Liver (tissue), 9 donors: Measurements from ENCODE around the gene DAPK2. TPM values are rescaled to one million over a fixed set of nuclear protein-coding genes. Genes with fewer than 3 reads are reported as not detected.

Source experiments
- DNase-seq: peaks from one replicate; pipeline ENCODE4 v3.0.0-alpha.2; 2017; ENCODE audit warnings: low spot score
- H3K27ac ChIP-seq, 2 donors: one replicate each; pipeline ENCODE4 v1.7.0; 2013; ENCODE audit warnings: inconsistent platforms in 2 of 2, low read length in 2 of 2, control low read depth in 1 of 2, low read depth in 1 of 2, mild to moderate bottlenecking in 1 of 2
- H3K27me3 ChIP-seq, 4 donors: one replicate each; pipeline versions ENCODE4 v1.6.1 to v1.7.0; 2013; ENCODE audit warnings: low read length in 3 of 4, inconsistent platforms in 1 of 4, mild to moderate bottlenecking in 1 of 4, moderate library complexity in 1 of 4; ENCODE audit not compliant: control insufficient read depth in 4 of 4, insufficient read depth in 4 of 4
- H3K36me3 ChIP-seq, 4 donors: one replicate each; pipeline versions ENCODE4 v1.6.1 to v1.7.0; 2013; ENCODE audit warnings: low read length in 3 of 4, mild to moderate bottlenecking in 3 of 4, low read depth in 1 of 4, moderate library complexity in 1 of 4; ENCODE audit not compliant: control insufficient read depth in 4 of 4, insufficient read depth in 3 of 4
- H3K4me1 ChIP-seq, 4 donors: one replicate each; pipeline versions ENCODE4 v1.6.1 to v1.7.0; 2013; ENCODE audit warnings: low read length in 3 of 4, mild to moderate bottlenecking in 3 of 4, moderate library complexity in 1 of 4; ENCODE audit not compliant: control insufficient read depth in 4 of 4, insufficient read depth in 4 of 4
- H3K4me3 ChIP-seq, 3 donors: one replicate each; pipeline versions ENCODE4 v1.6.1 to v1.7.0; 2013; ENCODE audit warnings: low read length in 3 of 3, control low read depth in 1 of 3, low read depth in 1 of 3, mild to moderate bottlenecking in 1 of 3
- H3K9ac ChIP-seq, 2 donors: one replicate each; pipeline ENCODE4 v1.7.0; 2013; ENCODE audit warnings: low read length in 2 of 2, mild to moderate bottlenecking in 2 of 2, moderate library complexity in 2 of 2, control low read depth in 1 of 2, low read depth in 1 of 2
- H3K9me3 ChIP-seq, 4 donors: one replicate each; pipeline versions ENCODE4 v1.6.1 to v1.7.0; 2013; ENCODE audit warnings: low read length in 3 of 4; ENCODE audit not compliant: control insufficient read depth in 4 of 4
- ATF3 ChIP-seq: IDR thresholded peaks from 2 replicates; pipeline ENCODE4 v1.6.1; 2016; ENCODE audit warnings: antibody characterized with exemption
- CTCF ChIP-seq: fragments of 150-350 bp; IDR thresholded peaks from 2 replicates; pipeline ENCODE4 v1.5.1; 2017; ENCODE audit warnings: improper control_type of control experiment, low read depth, low read length; ENCODE audit not compliant: missing input control
- EGR1 ChIP-seq, 2 donors: IDR thresholded peaks; 2 replicates each; pipeline ENCODE4 v1.6.1; 2016 to 2018; ENCODE audit warnings: antibody characterized with exemption in 2 of 2, low read depth in 2 of 2
- FOXA1 ChIP-seq: IDR thresholded peaks from 2 replicates; pipeline ENCODE4 v1.6.1; 2016; ENCODE audit warnings: antibody characterized with exemption
- HNF4A ChIP-seq, 2 donors: conservative IDR thresholded peaks; 2 replicates each; pipeline ENCODE4 v1.6.1; 2016; ENCODE audit warnings: antibody characterized with exemption in 2 of 2, mild to moderate bottlenecking in 2 of 2
- HNF4G ChIP-seq: IDR thresholded peaks from 2 replicates; pipeline ENCODE4 v1.6.1; 2016; ENCODE audit warnings: antibody characterized with exemption
- NR2F2 ChIP-seq: IDR thresholded peaks from 2 replicates; pipeline ENCODE4 v1.6.1; 2016; ENCODE audit warnings: antibody characterized with exemption
- RAD21 ChIP-seq, 2 donors: IDR thresholded peaks; 2 replicates each; pipeline ENCODE4 v1.6.1; 2016; ENCODE audit warnings: antibody characterized with exemption in 2 of 2, mild to moderate bottlenecking in 2 of 2
- RXRA ChIP-seq, 2 donors: IDR thresholded peaks; 2 replicates each; pipeline ENCODE4 v1.6.1; 2017 to 2018; ENCODE audit warnings: antibody characterized with exemption in 2 of 2, mild to moderate bottlenecking in 1 of 2
- YY1 ChIP-seq: IDR thresholded peaks from 2 replicates; pipeline ENCODE4 v1.6.1; 2016; ENCODE audit warnings: antibody characterized with exemption, mild to moderate bottlenecking
- WGBS: extraction: QIAGEN DNeasy Blood & Tissue Kit; methylation state at CpG from one replicate; pipeline ENCODE4 v1.1.7; 2013; 5-methylcytosine and 5-hydroxymethylcytosine counted together
- polyA plus RNA-seq, 2 donors: library from polyadenylated mRNA; stranded (reverse) in 1 of 2; unstranded in 1 of 2; fragments of 200-250 nt in 1 of 2; fragments of >200 nt in 1 of 2; fragmentation: Nextera tagmentation in 1 of 2; extraction: Ambion mirVana in 1 of 2; gene quantifications; one replicate each; pipeline versions ENCODE4 v1.2.1 to v1.2.3, GENCODE V29; 2013 to 2015
- total RNA-seq, 2 donors: library from RNA; depleted of rRNA; stranded (reverse); fragments of >200 nt; gene quantifications; one replicate each; pipeline ENCODE4 v1.2.3, GENCODE V29; 2014
- TF ChIP-seq, protein P1 (sequence below): IDR thresholded peaks from 2 replicates; pipeline ENCODE4 v1.6.1; 2016; ENCODE audit warnings: antibody characterized with exemption
- TF ChIP-seq, protein P2 (sequence below): IDR thresholded peaks from 2 replicates; pipeline ENCODE4 v1.6.1; 2016; ENCODE audit warnings: antibody characterized with exemption
- donor health status: healthy.
- donor health status: healthy.
- donor health status: healthy.
- donor health status: healthy.
- donor health status: healthy.

DAPK2 gene
- total and polyA plus RNA-seq, 4 donors, result 1.0 to 3.6 (median 1.1) TPM

DNA sequence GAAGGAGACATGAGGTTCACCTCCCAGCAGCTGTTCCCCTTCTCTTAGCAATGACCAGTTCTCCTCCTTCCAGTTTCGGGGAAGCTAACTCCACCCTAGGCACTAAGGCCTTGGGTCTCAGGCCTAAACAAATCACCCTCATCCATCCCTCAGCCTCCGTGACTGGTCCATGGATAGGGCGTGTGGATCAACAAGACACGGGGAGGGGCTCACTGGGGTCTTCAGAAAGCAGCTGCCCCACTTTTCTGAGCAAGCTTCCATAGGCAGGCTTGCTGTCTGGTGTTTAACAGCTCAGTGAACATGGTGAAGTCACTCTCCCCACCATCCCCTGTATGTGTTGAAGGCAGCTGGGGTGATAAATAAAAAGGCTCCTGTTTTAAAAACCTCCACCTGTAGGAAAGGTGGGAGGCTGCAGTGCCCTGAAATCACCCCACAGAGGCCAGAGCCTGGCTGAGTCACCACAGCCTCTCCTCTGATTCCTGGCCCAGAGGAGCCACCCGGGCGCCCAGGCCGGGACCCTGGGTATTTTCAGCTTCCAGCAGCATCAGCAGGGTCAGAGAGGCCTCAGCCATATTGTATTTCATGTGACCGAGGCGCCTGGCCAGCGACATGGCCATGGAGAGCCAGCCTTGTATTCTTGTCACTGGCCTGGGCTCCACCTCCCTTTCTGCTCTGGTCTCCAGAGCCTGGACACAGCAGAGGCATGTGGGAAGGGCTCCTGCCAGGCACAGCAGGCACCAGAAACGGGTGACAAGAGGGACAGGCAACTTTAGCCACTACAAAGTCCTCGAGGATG, 152.2 kb downstream of the DAPK2 start:
- TF ChIP-seq EGR1 (IDR thresholded peaks at IDR 0.05; ENCODE audit: low read depth in 2 of 2) (no peak), YY1 (no peak), NR2F2 (no peak), FOXA1 (no peak), RAD21 (IDR thresholded peaks at IDR 0.05) (no peak), HNF4A (conservative IDR thresholded peaks at IDR 0.05) (no peak), ATF3 (no peak), HNF4G (no peak), CTCF (no peak)
- Histone ChIP-seq H3K36me3 (no peaks in the 10 kb centered on the region), H3K27ac (no peak overlapping the region), H3K4me3 (no peak overlapping the region), H3K9ac (no peak overlapping the region), H3K4me1 (peaks cover 5 to 30% (median 20%) of the 10 kb centered on the region in 4 donors), H3K27me3 (no peaks in the 10 kb centered on the region), H3K9me3 (no peaks in the 10 kb centered on the region)
- no peak for DNase-seq
- WGBS, result 94% methylated on average over 12 of the region's 12 CpGs

- Histone ChIP-seq H3K4me3 (no peak overlapping the region), H3K9me3 (no peaks in the 10 kb centered on the region), H3K27ac (no peak overlapping the region), H3K36me3 (no peaks in the 10 kb centered on the region), H3K27me3 (no peaks in the 10 kb centered on the region), H3K4me1 (peaks cover 11 to 39% (median 28%) of the 10 kb centered on the region in 4 donors), H3K9ac (no peak overlapping the region)
- no peak for DNase-seq
- WGBS, result 83% methylated on average over 11 of the region's 11 CpGs
- TF ChIP-seq, protein P1, sequence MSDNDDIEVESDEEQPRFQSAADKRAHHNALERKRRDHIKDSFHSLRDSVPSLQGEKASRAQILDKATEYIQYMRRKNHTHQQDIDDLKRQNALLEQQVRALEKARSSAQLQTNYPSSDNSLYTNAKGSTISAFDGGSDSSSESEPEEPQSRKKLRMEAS, result peak; percentile 17
- TF ChIP-seq, protein P2, sequence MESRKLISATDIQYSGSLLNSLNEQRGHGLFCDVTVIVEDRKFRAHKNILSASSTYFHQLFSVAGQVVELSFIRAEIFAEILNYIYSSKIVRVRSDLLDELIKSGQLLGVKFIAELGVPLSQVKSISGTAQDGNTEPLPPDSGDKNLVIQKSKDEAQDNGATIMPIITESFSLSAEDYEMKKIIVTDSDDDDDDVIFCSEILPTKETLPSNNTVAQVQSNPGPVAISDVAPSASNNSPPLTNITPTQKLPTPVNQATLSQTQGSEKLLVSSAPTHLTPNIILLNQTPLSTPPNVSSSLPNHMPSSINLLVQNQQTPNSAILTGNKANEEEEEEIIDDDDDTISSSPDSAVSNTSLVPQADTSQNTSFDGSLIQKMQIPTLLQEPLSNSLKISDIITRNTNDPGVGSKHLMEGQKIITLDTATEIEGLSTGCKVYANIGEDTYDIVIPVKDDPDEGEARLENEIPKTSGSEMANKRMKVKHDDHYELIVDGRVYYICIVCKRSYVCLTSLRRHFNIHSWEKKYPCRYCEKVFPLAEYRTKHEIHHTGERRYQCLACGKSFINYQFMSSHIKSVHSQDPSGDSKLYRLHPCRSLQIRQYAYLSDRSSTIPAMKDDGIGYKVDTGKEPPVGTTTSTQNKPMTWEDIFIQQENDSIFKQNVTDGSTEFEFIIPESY, result no peak
Observed at GRCh38 chr15:63892794-63893441, 153.4 kb downstream of the DAPK2 start.

DNA sequence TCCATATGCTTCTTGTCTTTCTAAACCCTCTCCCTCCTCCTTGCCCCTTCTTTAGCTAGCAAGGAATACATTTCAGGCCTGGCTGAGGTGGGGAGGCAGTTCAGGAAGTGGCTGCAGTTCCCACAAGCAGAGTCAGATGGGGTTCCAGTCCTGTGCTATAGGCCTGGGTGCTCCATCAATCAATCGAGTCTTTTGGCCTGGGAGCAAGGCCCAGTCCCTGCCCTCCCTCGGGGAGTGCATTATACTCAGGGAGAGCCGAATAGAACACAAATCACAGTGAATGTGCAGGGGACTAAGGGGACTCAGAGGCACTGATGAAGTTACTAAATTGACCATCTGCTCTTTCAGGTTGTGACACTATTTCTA, 154.5 kb downstream of the DAPK2 start:
- H3K27me3 ChIP-seq, result no peaks in the 10 kb centered on the region
- TF ChIP-seq ATF3, result no peak
- no peak for TF ChIP-seq CTCF
- TF ChIP-seq YY1, result no peak
- no peak for TF ChIP-seq RXRA (IDR thresholded peaks at IDR 0.05)
- TF ChIP-seq HNF4G, result no peak
- no peak overlapping the region for H3K9ac ChIP-seq
- peaks cover 15 to 39% (median 29%) of the 10 kb centered on the region in 4 donors for H3K4me1 ChIP-seq
- no peaks in the 10 kb centered on the region for H3K36me3 ChIP-seq
- 74% methylated on average over 3 of the region's 3 CpGs for WGBS
- H3K9me3 ChIP-seq, result no peaks in the 10 kb centered on the region
- H3K4me3 ChIP-seq, result no peak overlapping the region
- DNase-seq, result no peak
- no peak overlapping the region for H3K27ac ChIP-seq
